22Rv1 (cell line): Measurements from ENCODE around the gene VPS29.

Experiments used
- ZFX ChIP-seq: fragments of 450-650 bp; IDR thresholded peaks from 2 replicates; pipeline ENCODE4 v1.6.1; 2017; ENCODE audit warnings: antibody characterized with exemption, borderline replicate concordance
- TF ChIP-seq, protein P1 (sequence below): fragments of 450-650 bp; IDR thresholded peaks from 2 replicates; pipeline ENCODE4 v1.5.1; 2017; ENCODE audit warnings: mild to moderate bottlenecking

DNA sequence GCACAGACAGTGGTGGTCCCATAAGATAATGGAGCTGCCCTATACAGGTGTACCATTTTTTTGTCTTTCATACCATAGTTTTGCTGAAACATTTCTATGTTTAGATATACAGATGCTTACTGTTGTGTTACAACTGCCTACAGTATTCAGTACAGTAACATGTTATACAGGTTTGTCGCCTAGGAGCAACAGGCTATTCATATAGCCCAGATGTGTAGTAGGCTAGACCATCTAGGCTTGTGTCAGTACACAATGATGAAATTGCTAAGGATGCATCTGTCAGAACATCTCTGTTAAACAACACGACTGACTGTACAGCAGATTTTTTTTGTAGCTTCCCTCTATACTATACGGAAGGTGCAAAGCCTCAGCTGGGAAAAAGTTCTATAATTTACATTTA is 30.7 kb upstream of the VPS29 start:
- TF ChIP-seq, protein P1, sequence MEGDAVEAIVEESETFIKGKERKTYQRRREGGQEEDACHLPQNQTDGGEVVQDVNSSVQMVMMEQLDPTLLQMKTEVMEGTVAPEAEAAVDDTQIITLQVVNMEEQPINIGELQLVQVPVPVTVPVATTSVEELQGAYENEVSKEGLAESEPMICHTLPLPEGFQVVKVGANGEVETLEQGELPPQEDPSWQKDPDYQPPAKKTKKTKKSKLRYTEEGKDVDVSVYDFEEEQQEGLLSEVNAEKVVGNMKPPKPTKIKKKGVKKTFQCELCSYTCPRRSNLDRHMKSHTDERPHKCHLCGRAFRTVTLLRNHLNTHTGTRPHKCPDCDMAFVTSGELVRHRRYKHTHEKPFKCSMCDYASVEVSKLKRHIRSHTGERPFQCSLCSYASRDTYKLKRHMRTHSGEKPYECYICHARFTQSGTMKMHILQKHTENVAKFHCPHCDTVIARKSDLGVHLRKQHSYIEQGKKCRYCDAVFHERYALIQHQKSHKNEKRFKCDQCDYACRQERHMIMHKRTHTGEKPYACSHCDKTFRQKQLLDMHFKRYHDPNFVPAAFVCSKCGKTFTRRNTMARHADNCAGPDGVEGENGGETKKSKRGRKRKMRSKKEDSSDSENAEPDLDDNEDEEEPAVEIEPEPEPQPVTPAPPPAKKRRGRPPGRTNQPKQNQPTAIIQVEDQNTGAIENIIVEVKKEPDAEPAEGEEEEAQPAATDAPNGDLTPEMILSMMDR, result no peak
- no peak for TF ChIP-seq ZFX
